Muscle layer of colon (tissue), 2 donors: ENCODE data around the gene BTG1.
"Not testable (repeated sequence)": the region's sequence is repeated elsewhere in the genome, so short reads cannot be mapped to it uniquely, and the experiment has no call there.

Experiments
- H3K27ac ChIP-seq: one replicate; pipeline ENCODE4 v1.7.0; 2013; ENCODE audit warnings: low read depth, mild to moderate bottlenecking, low read length, moderate library complexity
- H3K27me3 ChIP-seq, 2 donors: one replicate each; pipeline ENCODE4 v1.7.0; 2013; ENCODE audit warnings: low read length in 2 of 2, mild to moderate bottlenecking in 2 of 2; ENCODE audit not compliant: insufficient read depth in 2 of 2, control insufficient read depth in 1 of 2
- H3K36me3 ChIP-seq: one replicate; pipeline ENCODE4 v1.7.0; 2013; ENCODE audit warnings: mild to moderate bottlenecking, low read length; ENCODE audit not compliant: insufficient read depth
- H3K4me1 ChIP-seq: one replicate; pipeline ENCODE4 v1.7.0; 2013; ENCODE audit warnings: mild to moderate bottlenecking, low read length; ENCODE audit not compliant: insufficient read depth
- H3K4me3 ChIP-seq, 2 donors: one replicate each; pipeline ENCODE4 v1.7.0; 2013; ENCODE audit warnings: low read length in 2 of 2, low read depth in 1 of 2, mild to moderate bottlenecking in 1 of 2, moderate library complexity in 1 of 2
- H3K9ac ChIP-seq: one replicate; pipeline ENCODE4 v1.7.0; 2013; ENCODE audit warnings: low read length
- H3K9me3 ChIP-seq: one replicate; pipeline ENCODE4 v1.7.0; 2013; ENCODE audit warnings: mild to moderate bottlenecking, low read length
- donor health status: abdominal sarcoma.
- donor health status: Adenocarcinoma of cecum.

BTG1 gene

DNA sequence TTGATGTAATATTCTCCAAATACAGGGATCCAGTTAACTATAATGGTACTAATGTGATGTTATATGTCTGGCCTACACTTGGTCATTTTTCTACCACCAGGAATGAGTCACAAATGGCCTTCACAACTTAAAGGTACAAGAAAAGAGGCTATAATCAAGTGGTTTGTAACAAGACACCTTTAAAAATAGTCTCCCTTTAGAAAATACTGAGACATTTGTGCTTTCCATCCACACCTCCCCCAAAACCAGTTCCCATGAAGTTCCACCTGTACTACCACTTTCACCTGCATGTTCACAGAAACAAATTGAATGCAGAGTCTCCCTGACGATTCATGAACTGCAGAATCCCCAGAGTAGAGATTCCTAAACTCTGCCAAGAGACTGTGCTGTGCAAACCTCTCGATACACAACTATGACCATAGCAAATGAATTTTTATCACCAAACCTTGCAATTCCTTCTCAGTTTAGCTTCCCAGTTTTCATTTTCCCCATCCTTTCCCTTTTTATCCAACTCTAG is 6.0 kb downstream of the BTG1 start:
- peak overlapping the region; percentile 15 to 99 for H3K4me3 ChIP-seq
- H3K36me3 ChIP-seq: peaks cover 13% of the 10 kb centered on the region
- no peaks in the 10 kb centered on the region for H3K9me3 ChIP-seq
- H3K9ac ChIP-seq: peak overlapping the region; percentile 40
- no peaks in the 10 kb centered on the region for H3K27me3 ChIP-seq
- H3K4me1 ChIP-seq: peaks cover 45% of the 10 kb centered on the region
- H3K27ac ChIP-seq: peak overlapping the region; percentile 3

DNA sequence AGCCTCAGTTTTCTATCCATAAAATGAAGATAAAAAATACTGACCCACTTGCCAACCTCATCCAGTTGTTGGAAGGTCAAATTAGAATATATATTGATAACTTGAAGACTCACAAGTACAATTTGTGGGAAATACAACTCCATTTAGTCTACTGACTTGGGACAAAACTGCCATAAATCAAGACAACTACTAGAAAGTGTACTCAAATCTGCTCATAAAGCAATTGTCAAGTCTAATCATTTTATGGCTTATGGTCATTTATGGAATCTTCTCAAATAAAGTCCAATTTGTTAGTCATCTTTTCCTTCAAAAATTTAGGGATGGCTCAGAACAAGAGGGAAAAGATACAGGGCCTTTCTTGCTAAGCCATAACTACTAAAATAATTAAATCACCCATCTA is 7.0 kb downstream of the BTG1 start:
- Histone ChIP-seq H3K27ac (no peak overlapping the region), H3K27me3 (no peaks in the 10 kb centered on the region), H3K4me1 (peaks cover 55% of the 10 kb centered on the region), H3K9me3 (no peaks in the 10 kb centered on the region), H3K36me3 (peaks cover 13% of the 10 kb centered on the region), H3K4me3 (peak overlapping the region in 1 of 2 donors; percentile 5), H3K9ac (no peak overlapping the region)

DNA sequence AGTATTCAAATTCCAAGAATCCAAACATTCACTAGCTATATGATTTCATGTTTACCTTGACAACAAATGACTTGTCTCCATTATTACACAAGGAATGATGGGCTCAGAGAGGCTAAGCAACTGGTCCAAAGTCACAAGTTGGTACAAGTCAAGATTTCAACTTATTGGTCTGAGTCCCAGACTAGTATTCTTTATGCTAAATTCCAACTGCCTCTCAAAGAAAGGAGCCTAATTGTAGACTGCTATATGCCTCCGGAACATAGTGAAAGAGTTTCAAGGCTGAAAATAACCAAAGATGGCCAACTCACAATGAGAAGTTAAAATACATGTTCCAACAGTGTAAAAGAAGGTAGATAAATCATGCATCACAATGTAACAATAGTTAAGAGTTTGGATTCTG is 7.5 kb downstream of the BTG1 start:
- no peak overlapping the region for H3K27ac ChIP-seq
- peaks cover 60% of the 10 kb centered on the region for H3K4me1 ChIP-seq
- no peaks in the 10 kb centered on the region for H3K27me3 ChIP-seq
- peak overlapping the region in 1 of 2 donors; percentile 10 for H3K4me3 ChIP-seq
- H3K36me3 ChIP-seq: peaks cover 10% of the 10 kb centered on the region
- no peaks in the 10 kb centered on the region for H3K9me3 ChIP-seq
- H3K9ac ChIP-seq: no peak overlapping the region

DNA sequence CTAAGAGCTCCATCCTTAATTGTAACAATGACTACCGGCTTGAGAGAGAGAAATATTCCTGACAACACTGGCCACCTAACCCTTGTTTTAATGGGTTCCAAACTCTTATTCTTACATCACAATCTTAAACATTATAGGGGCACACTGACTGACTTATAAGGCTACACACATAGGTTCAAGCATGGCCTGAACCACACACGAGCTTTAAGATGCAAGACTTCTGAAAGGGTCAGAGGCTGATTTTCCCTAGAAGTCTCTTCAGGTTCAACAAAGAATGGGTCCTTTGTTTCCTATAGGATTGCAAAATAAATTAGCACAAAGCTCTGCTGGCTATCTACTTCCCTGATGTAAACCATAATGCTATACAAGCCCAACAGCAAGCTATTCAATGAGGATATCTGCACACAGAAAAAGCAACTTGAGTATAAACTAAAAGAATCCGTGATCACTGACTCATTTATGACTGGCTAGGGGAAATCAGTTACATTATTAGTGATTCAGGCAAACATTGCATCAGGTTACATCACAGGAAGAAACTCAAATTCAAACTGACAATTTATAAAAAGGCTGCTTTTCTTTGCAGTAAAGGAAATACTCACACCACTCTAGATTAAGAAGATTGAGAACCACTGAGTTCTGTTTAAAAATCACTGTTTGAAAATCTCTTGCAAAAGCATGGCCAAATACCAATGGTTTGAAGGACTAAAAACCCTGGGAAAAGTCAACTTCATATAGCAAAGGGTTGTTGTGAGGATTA is 8.5 kb downstream of the BTG1 start:
- no peaks in the 10 kb centered on the region for H3K9me3 ChIP-seq
- no peaks in the 10 kb centered on the region for H3K27me3 ChIP-seq
- peak overlapping the region in 1 of 2 donors; percentile 10 for H3K4me3 ChIP-seq
- H3K36me3 ChIP-seq: peaks cover 1% of the 10 kb centered on the region
- no peak overlapping the region for H3K9ac ChIP-seq
- peaks cover 62% of the 10 kb centered on the region for H3K4me1 ChIP-seq
- H3K27ac ChIP-seq: no peak overlapping the region

DNA sequence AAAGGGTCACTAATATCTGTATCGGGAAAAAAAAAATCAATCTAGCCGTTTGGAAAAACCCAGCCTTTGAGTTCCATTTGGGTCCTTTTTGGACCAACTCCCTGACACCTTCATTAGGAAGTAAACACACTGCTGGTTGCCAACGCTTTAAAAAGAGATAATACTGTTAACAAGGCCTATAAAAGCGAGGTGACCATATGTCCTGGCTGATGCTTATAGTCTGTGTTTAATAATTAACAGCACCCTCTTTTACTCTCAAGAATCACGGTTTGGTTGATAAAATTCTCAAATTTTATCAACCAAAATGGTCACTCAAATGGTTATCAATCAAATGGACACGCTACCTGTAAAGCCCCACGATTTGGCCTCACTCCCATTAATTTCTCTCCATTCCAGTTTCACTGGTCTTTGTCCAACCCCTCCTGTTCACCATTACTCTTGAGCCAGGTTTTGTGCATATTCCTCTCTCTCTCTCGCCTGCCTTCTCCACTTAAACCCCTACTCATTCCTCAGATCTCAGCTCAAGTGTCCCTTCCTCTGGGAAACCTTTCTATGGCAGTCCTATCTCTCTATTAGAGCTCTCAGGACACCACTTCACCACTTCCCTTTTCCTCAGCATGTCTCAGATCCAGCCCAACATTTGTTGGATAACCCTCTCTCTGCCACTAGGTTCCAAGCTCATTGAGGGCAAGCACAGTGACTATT is 9.5 kb downstream of the BTG1 start:
- H3K9ac ChIP-seq: no peak overlapping the region
- H3K36me3 ChIP-seq: no peaks in the 10 kb centered on the region
- peaks cover 66% of the 10 kb centered on the region for H3K4me1 ChIP-seq
- peak overlapping the region in 1 of 2 donors; percentile 10 for H3K4me3 ChIP-seq
- no peaks in the 10 kb centered on the region for H3K27me3 ChIP-seq
- no peaks in the 10 kb centered on the region for H3K9me3 ChIP-seq
- no peak overlapping the region for H3K27ac ChIP-seq

DNA sequence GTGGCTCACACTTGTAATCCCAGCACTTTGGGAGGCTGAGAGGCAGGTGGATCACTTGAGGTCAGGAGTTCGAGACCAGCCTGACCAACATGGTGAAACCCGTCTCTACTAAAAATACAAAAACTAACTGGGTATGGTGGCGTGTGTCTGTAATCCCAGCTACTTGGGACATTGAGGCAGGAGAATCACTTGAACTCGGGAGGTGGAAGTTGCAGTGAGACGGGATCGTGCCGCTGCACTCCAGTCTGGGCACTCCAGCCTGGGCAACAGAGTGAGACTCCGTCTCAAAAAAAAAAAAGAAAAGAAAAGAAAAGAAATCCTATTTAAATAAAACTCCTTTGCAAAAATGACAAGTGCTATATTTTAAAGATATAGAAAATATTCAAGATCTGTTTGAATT is 10.1 kb downstream of the BTG1 start:
- H3K4me3 ChIP-seq, H3K27ac ChIP-seq, H3K27me3 ChIP-seq, H3K9ac ChIP-seq, H3K9me3 ChIP-seq, H3K36me3 ChIP-seq: not testable (repeated sequence)
- peaks cover 66% of the 10 kb centered on the region for H3K4me1 ChIP-seq

DNA sequence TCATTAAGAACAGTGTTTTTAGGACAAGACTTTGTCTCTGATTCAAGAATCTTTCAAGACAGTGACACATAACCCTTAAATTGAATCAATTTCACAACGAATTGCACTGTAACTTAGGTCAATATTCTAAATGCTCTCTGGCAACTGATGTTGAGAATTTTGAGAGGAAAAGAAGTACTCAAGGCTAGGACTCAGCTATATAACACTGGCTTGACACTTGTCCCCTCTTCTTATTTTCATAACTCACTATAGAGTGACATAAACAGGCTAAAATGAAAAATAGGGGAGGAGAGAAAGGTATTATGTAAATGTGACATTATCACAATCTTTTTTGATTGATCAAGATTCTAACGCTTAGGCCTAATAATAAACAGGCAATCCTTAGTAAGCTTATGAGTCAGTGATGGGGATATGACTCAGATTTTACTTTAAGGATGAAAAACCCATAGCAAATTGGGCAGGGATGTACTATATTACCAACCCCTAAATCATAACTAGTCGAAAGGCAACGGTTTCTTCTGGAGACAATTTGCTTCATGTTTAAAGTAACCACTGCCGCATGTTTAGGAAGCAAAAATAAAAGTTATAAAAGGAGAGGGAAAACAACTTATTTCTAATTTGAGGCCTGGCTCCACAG is 10.9 kb downstream of the BTG1 start:
- H3K9me3 ChIP-seq: no peaks in the 10 kb centered on the region
- H3K4me1 ChIP-seq: peaks cover 60% of the 10 kb centered on the region
- H3K4me3 ChIP-seq: no peak overlapping the region

DNA sequence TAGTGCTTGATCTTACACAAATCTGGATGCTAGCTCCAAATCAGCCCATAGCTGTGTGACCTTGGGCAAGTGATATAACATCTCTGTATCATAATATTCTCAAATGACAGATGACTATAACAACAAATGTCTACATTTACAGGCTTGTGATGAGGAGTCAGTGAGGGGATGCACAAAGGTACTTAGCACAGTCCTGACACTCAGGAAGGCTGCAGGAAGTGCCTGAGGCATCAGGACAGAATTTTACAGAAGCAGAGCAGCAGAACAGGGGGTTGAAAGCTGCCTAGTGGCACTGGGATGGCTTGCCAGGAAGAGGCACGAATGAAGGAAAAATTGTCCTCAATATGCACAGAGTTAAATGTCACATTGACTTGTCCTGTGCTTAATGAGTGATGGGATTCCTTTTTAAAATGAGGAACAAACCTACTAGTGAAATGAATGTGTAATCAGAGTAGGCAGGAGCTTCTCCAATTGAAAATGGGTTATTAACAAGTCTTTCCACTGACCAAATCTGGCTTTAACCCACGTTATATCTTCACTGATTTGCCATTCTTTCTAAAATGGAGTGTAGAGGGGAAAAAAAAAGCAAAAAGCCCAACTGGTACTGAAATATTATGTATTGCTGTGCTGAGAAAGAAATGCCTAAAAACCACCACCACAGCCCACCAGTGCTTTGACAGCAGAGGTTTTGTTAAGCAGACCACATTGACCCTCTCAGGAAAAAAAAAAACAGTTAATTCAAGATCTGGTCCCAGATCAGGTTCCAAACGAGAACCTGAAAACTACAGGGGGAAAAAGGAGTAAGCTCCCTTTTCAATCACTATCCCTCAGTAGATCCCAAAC is 11.6 kb downstream of the BTG1 start:
- H3K9me3 ChIP-seq: no peaks in the 10 kb centered on the region
- no peak overlapping the region for H3K27ac ChIP-seq
- H3K4me3 ChIP-seq: no peak overlapping the region
- H3K4me1 ChIP-seq: peaks cover 53% of the 10 kb centered on the region
- H3K36me3 ChIP-seq: no peaks in the 10 kb centered on the region
- no peak overlapping the region for H3K9ac ChIP-seq
- H3K27me3 ChIP-seq: no peaks in the 10 kb centered on the region

More for the DNA sequence above, 10.9 kb downstream of the BTG1 start:
- no peaks in the 10 kb centered on the region for H3K27me3 ChIP-seq
- no peak overlapping the region for H3K9ac ChIP-seq
- no peak overlapping the region for H3K27ac ChIP-seq
- no peaks in the 10 kb centered on the region for H3K36me3 ChIP-seq

DNA sequence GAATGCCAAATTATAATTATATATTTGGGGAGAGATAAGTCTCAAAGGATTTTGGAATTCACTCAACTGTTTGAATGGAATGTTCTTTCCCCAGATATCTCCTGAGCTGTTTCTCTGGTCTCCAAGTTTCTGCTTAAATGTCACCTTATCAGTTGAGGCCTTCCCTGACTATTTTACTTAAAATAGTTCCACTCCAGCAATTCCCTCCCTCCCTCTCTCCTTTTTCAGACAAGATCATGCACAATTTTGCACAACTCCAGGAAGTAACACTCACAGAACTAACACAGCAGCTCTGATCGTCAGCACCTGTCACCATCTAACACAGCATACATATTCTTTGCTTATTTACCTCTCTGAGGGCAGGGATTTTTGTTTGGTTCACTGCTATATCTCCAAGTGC is 12.5 kb downstream of the BTG1 start:
- Histone ChIP-seq H3K27ac (no peak overlapping the region), H3K9me3 (no peaks in the 10 kb centered on the region), H3K36me3 (no peaks in the 10 kb centered on the region), H3K4me1 (peaks cover 46% of the 10 kb centered on the region), H3K9ac (no peak overlapping the region), H3K27me3 (no peaks in the 10 kb centered on the region), H3K4me3 (no peak overlapping the region)

DNA sequence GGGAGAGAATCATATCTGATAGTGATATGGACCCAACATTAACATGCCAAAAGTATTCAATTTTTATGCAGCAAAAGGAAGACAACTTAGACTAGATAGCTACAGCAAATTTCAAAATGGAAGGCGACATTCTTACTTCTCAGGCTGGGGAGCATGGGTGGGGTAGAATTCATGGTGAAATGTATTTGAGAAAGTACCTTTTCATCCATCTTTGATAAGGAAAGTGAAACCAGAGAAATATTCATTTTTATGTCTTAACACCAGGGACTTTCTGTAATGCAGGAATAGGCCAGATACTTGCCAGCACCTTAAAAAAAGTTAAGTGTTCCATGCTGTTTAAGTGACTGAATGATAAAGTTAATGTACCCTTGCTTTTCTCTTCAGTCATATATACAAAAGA is 13.4 kb downstream of the BTG1 start:
- H3K27me3 ChIP-seq: no peaks in the 10 kb centered on the region
- H3K27ac ChIP-seq: no peak overlapping the region
- H3K36me3 ChIP-seq: no peaks in the 10 kb centered on the region
- H3K9ac ChIP-seq: no peak overlapping the region
- no peaks in the 10 kb centered on the region for H3K9me3 ChIP-seq
- no peak overlapping the region for H3K4me3 ChIP-seq
- peaks cover 37% of the 10 kb centered on the region for H3K4me1 ChIP-seq

DNA sequence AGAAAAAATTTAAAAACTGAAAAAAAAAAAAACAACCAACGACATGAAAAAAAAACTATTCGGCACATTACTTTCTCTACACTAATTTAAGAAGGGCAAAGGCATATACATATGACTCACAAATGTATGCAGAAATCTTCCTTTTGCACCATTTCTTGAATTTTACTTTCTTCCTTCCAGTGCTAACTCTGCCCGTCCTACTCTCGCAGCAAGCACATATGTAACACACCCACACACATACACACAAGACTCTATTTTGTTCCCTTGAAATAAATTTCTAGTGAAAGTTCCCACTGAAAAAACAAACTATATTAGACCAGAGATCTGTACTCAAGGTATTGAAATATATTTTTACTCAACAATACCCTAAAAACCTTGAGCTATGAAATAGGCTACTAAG is 14.6 kb downstream of the BTG1 start:
- Histone ChIP-seq H3K9me3 (no peaks in the 10 kb centered on the region), H3K4me3 (no peak overlapping the region), H3K9ac (no peak overlapping the region), H3K4me1 (peaks cover 25% of the 10 kb centered on the region), H3K27ac (no peak overlapping the region), H3K36me3 (no peaks in the 10 kb centered on the region), H3K27me3 (no peaks in the 10 kb centered on the region)
